GM12873 (cell line): Measurements from ENCODE around the gene F13B.

Source experiments
- CTCF ChIP-seq: IDR thresholded peaks from 2 replicates; pipeline ENCODE4 v1.5.1; 2012; ENCODE audit warnings: low read depth, mild to moderate bottlenecking, moderate library complexity, low read length, control low read depth; ENCODE audit not compliant: insufficient read depth; ENCODE audit errors: missing control alignments

Gene F13B

GRCh38 chr1:197096137-197096536 is 29.1 kb upstream of the F13B start:
- no peak for TF ChIP-seq CTCF

GRCh38 chr1:197093226-197093885 is 26.3 kb upstream of the F13B start:
- no peak for TF ChIP-seq CTCF

GRCh38 chr1:197092491-197093023 is 25.5 kb upstream of the F13B start:
- no peak for TF ChIP-seq CTCF

- TF ChIP-seq CTCF = no peak
Observed at GRCh38 chr1:197083474-197083873, 16.4 kb upstream of the F13B start.

GRCh38 chr1:197081117-197081753 is 14.2 kb upstream of the F13B start:
- no peak for TF ChIP-seq CTCF

- TF ChIP-seq CTCF = no peak
Observed at GRCh38 chr1:197080323-197080722, 13.3 kb upstream of the F13B start.

- no peak for TF ChIP-seq CTCF
Observed at GRCh38 chr1:197076585-197076984, 9.5 kb upstream of the F13B start.
